Dermis lymphatic vessel endothelial cell (primary cell): ENCODE results near the gene SRRM2. TPM values are rescaled to one million over a fixed set of nuclear protein-coding genes. Genes with fewer than 3 reads are reported as not detected.

ENCODE experiments used
- total RNA-seq: library from RNA; depleted of rRNA; stranded (reverse); fragments of >200 nt; gene quantifications from 2 replicates; pipeline ENCODE4 v1.2.1, GENCODE V29; 2014

Gene SRRM2
- 32.2 and 35.8 TPM in 2 replicates for total RNA-seq

DNA sequence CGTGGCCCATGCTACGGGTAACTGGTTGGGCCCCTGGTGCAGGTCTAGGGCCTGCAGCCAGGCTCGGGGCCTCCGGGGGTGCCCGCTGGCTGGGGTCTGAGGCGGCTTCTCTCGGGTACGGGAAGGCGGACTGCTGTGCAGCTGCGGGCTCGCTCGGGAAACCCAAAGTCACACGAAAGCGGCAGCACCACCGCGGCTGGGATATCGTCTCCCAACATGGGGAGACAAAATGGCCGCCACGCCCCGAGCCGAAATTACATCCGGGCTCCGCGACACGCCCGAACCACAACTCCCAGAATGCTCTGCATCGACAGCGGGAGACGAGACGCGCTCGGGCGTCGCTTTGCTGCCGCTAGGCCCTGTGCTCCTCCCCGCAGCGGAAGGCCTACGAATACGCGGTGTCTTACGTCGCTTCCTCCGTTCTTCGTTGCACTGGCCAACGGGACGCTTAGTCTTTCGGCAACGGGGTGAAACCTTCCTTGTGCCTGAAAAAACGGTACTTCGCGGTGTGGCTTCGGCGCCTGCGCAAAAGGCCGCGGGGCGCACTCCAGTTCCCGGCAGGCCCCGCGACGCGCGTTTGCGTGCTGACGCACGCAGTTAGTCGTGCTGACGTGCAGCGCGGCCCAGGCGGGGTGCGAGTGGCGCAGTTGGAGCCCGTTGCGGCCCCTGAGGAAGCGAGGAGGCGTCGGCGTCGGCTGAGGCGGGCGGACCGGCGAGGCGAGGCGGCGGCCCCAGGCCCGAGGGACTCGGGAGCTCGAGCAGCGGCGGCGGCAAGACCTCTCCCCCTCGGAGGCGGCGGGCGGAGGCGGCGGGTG, at the start of gene SRRM2:
SRRM2 (plus strand) TSS at position 604 of the 815 bp plus-strand sequence. CDS start 3,727 bp downstream, outside the sequence.

DNA sequence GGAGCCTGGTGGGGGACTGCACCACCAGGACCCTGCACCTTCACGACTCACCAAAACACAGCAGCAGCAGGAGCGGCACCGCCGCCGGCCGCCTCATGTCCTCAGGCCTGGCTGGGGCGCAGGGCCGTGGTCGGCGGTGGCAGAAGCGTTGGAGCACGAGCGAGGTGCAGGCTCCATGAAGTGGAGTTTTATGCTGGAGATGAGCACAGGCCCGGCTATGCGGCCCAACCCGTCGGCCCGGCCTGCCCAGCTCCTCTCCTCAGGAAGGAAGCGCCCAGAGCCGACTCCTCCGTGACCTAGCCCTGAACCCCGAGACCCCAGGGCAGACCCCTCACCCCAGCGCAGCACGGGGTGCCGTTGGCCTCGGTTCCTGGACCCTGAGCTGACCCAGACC, 32.4 kb upstream of the SRRM2 start, which contains the start of gene PRSS27:
PRSS27 (minus strand) TSS at position 161 of the 394 bp plus-strand sequence; CDS start at position 97, 64 bp downstream.

DNA sequence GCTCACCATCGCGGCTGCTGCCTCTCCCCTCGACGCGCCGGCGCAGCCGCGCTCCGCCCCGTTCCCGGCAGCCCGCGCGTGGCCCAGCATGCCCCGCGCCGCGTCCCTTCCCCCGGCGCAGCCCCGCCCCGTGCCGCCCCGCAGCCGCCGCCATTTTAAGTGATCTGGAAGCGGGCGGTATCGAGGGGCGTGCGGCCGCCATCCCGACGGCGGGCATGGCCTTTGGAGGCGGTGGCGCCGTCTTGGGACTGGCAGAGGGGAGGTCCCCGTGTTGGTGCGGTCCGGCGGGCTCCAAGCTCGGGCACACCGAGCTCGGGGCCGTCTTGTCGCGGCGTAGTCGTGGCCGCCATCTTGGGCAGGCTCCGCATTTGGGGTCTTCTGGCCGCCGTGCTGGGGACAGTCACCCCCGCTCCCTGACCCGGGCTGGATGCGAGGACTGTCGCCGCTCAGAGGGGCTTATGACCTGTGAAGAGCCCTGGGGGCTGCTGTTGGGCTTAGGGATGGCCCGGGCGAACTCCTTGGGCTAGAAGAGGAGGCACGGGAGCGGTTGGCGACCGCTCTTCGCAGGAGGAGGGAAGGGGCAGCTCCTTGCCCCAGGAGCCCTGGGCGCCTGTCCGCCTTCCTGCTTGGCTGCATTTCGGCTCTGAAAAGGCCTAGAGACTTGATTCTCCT, 24.9 kb downstream of the SRRM2 start, which contains the start of gene ELOB:
ELOB (minus strand) TSS at position 50 of the 672 bp plus-strand sequence; CDS start at position 9, 41 bp downstream.

DNA sequence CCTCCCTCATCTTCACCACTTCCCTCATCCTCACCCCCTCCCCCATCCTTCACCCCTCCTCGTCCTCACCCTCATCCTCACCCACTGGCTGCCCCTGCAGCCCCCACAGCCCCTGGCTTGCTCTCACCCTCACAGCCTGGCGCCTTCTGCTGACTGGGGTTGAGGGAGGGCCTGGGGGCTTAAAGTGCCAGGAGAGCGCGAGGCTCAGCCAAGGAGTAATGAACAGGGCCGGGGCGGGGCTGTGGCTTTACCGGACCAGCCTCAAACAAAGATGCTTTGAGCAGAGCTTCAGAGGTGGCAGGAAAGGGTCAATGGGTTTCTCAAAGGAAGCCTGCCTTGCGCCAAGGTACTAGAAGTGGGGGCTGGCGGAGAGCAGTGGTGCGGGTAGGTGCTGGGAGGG, 35.0 kb downstream of the SRRM2 start, which contains the start of gene PRSS33:
PRSS33 (minus strand) TSS at position 155 of the 400 bp plus-strand sequence. CDS start 1,013 bp downstream, outside the sequence.

DNA sequence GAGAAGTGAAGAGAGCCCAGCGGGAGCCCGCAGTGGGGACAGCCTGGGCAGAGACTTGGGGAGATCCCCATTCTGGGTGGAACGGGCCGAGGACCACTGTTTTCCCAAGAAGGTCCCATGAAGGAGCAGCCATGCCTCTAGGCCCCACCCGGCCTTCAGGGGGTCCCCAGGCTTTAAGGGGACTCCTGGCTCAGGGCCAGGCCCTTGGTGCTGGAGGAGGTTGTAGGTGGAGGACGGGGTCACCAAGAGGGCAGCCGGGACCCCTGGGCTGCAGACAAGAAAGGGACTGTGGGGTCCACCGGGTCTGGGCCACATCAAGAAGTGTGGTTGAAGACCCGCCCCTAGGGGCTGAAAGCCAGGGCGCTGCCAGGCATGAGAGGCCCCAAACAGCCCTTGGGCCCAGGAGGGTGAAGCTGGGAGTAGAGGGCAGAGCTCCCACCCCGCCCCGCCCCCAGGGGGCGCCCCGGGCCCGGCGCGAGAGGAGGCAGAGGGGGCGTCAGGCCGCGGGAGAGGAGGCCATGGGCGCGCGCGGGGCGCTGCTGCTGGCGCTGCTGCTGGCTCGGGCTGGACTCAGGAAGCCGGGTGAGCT, 64.4 kb downstream of the SRRM2 start, which contains the start of gene PRSS21:
PRSS21 (plus strand) TSS at position 487 of the 589 bp plus-strand sequence; CDS start at position 519, 32 bp downstream.

Other genes with a start within 250 kb of the SRRM2 start
- gene ATP6V0C, start 238.7 kb upstream of the SRRM2 start, total RNA-seq, result 5.9 and 6.4 TPM in 2 replicates
- 31.8 and 37.8 TPM in 2 replicates for gene AMDHD2, start 232.3 kb upstream of the SRRM2 start, total RNA-seq
- gene CEMP1, start 221.2 kb upstream of the SRRM2 start, total RNA-seq, result not detected in 2 replicates
- 14.1 and 14.9 TPM in 2 replicates for gene PDPK1, start 214.6 kb upstream of the SRRM2 start, total RNA-seq
- 13.3 and 15.0 TPM in 2 replicates for gene KCTD5, start 70.1 kb upstream of the SRRM2 start, total RNA-seq
- 0.22 and 0.26 TPM in 2 replicates for gene PRSS27, start 32.4 kb upstream of the SRRM2 start, total RNA-seq
- gene ELOB, start 24.6 kb downstream of the SRRM2 start, total RNA-seq, result 231 and 332 TPM in 2 replicates
- not detected in 2 replicates for gene PRSS33, start 34.9 kb downstream of the SRRM2 start, total RNA-seq
- gene PRSS41, start 45.8 kb downstream of the SRRM2 start, total RNA-seq, result not detected in 2 replicates
- 0.65 and 1.1 TPM in 2 replicates for gene PRSS21, start 64.6 kb downstream of the SRRM2 start, total RNA-seq
- gene ZG16B, start 77.7 kb downstream of the SRRM2 start, total RNA-seq, result 0.09 TPM in 1 of 2 replicates, not detected in the other
- gene PRSS22, start 105.5 kb downstream of the SRRM2 start, total RNA-seq, result not detected in 2 replicates
- 28.8 and 32.3 TPM in 2 replicates for gene FLYWCH2, start 130.6 kb downstream of the SRRM2 start, total RNA-seq
- 18.4 and 19.9 TPM in 2 replicates for gene FLYWCH1, start 159.3 kb downstream of the SRRM2 start, total RNA-seq
- under 0.01 TPM in 1 of 2 replicates, not detected in the other for gene KREMEN2, start 211.6 kb downstream of the SRRM2 start, total RNA-seq
- gene PAQR4, start 216.7 kb downstream of the SRRM2 start, total RNA-seq, result 2.5 and 2.7 TPM in 2 replicates
- 0.60 and 0.98 TPM in 2 replicates for gene PKMYT1, start 227.8 kb downstream of the SRRM2 start, total RNA-seq